Cortex of kidney (tissue), 1 donor: ENCODE data around the gene SLC37A3.
"Not testable (repeated sequence)": the region's sequence is repeated elsewhere in the genome, so short reads cannot be mapped to it uniquely, and the experiment has no call there.

Source experiments
- DNase-seq: peaks from one replicate; lab custom pipeline; 2025; lab: John Stamatoyannopoulos, UW

SLC37A3 gene

DNA sequence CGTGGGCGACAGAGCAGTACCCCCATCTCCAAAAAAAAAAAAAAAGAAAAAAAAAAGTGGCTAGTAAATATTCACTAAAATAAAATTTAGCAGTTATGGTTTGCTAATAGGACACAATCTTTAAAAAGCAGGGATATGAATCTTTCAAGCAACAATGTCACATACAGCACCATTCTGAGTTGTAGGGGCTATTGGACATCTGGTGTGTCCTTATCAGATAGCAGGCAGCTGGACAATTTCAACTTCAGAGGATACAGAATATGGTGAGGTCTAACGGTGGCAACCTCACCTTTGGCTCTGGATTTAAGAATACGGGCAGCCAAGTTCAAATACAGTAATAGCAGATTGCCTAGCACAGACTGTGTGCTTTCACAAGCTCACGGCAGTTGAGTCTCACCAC lies 51.1 kb downstream of the SLC37A3 start:
- no peak for DNase-seq

DNA sequence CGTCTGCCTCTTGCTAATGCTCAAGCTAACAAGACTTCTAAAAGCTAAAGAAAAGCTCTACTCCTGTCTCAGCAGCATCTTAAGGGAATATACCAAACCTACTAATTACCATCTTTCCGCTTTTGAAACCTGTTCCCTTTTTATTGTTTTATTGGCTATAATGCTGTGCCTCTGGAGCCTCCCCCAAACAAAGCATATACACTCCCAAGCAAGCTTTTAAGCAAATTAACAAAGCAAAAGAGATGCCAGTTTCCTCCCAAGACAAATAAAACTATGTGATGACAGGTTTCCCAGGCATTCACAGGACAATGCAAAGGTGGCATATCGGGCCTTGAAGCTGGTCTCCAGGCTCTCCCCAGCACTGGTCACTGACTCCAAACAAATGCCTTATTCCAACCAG lies 52.9 kb downstream of the SLC37A3 start:
- no peak for DNase-seq

DNA sequence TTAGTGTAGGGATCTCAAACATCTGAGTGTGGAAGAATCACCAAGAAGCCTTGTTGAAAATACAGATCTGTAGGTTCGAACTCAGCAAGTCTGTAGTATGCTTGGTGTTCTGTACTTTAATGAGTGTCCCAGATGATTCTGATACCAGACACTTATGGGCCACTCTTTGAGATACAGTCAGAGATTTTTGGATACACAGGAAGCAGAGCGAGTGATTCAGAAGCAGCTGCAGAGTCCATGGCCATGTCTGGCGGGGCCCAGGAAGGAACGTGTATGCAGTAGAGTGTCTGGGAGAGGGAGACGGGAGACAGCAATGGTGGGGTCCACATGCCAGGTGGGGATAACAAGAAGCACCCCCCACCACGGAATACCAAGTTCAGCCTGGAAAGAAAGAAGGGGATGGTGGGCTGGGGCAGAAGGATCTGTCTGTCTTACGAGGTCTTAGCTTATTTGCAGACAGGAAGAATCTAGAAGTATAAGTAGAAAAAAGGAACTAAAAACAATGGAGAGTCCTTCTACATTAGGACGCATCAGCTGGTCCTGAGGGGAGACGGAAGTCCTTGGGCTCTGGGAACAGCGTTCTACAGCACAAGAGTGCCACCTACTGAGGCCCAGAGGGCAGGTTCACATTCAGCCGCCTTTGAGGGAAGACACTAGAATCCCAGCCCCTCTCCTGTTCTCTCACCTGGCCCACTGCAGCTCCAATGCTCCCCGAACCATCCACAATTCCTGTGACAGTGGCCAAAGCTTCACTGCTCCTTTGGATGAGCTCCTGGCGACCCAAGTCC lies 55.4 kb downstream of the SLC37A3 start:
- no peak for DNase-seq

DNA sequence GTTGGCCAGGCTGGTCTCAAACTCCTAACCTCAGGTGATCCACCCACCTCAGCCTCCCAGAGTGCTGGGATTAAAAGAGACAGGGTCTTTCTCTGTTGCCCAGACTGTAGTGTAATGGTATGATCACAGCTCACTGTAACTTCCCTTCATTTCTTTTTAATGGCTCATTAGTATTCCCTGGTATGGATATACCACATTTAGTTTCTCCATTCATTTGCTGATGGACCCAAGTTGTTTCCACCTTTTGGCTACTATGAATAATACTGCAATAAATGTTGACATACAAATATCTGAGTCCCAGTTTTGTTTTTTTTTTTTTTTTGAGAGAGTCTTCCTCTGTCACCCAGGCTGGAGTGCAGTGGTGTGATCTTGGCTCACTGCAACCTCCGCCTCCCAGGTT lies 59.4 kb downstream of the SLC37A3 start:
- DNase-seq, result not testable (repeated sequence)

DNA sequence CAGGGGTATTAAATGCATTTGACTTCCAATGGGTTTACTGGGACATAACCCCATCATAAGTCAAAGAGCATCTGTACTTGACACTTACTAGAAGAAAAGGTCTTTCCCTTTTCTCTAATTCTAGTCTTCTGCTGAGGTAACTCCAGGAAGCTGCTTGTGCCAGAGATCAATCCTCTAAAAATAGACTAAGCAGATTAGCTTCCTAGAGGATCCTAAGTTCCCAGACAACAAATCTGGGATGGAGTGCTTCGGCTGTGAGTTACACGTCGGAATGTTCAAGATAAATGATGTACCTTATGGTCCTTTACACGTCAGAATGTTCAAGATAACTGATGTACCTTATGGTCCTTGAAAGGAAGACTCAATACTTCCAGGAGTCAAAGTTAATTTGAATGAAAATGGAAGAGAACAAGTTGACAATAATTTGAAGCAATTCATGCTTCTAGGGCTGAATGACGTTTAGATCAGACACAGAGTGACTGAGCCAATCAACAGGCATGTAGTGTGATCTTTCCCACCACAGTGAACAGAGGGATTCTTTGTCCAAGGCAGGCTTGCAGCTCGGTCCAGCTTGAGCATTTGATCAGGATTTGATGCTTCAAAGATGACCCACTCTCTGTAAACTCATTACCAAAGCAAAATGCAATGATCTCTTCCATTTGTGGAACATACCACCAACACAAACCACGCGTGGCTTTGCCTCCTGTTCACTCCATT lies 63.8 kb downstream of the SLC37A3 start:
- no peak for DNase-seq

DNA sequence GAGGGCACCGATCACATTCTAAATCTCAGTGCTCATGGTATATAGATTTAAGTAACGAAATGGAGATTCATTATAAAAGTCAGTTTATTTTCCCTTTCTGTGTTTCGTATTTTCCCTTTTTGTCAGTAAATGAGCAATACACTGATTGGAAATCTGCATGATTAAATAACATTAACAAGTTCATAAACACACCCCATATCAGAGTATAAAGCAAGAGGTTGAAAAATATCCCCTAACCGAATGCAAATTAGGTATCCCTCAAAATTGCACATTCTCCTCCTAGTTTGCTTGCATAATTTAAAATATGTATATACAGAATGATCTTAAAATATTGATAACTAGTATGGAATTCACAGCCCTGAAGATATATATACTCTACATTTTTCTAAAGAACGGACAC lies 64.6 kb downstream of the SLC37A3 start:
- DNase-seq, result no peak

DNA sequence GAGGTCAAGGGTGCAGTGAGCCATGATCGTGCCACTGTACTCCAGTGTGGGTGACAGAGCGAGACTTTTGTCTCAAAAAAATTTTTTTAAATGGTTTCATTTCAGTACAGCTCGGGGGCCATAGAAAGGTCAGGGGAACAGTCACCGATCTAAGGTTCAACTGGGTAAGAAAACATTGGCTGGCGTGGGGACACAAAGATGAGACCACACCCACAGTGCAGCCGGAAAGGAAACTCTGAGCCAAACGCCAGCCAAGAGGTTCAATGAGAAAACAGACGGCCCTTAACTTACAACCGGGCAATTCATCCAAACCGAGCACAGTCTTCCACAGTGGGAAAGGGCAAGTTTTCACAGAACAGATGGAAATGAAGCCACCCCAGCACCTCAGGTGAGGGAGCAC lies 65.1 kb downstream of the SLC37A3 start:
- DNase-seq, result no peak

DNA sequence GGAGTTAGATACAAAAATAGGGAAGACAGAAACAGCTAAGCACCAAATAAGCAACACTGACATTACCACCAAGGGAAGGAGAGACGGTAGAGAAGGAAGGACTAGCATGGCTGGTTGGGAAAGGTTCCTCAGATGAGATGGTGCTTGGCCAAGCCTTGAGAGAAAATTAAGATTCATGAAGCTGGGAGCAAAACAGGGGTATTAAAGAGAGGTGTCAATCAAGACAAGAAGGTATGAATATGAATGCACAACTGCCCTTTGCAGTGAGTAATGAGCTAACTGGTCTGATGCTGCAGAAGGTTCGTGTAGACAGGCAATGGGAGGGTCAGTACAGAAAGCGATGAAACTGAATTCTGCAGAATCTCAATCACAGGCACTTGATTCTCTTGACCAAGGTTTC lies 67.7 kb downstream of the SLC37A3 start:
- no peak for DNase-seq

DNA sequence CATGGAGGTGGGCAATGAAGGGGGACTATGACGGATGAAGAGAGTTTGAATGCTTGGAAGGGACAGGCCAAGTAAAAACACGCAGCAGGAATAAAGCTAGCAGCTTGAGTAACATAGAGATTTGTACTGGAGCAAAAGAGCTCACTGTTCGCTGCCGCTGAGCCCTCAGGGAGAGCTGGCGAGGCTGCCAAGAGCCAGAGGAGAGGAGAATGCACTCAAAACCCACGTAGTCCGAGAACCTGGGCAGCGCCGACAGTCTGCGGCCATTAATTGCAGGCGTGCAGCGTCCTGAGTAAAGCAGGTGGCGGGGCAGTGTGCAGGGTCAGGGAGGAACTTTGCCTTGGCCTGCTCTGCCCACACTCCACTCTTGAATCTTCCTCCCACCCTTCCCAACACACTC lies 68.2 kb downstream of the SLC37A3 start:
- no peak for DNase-seq

DNA sequence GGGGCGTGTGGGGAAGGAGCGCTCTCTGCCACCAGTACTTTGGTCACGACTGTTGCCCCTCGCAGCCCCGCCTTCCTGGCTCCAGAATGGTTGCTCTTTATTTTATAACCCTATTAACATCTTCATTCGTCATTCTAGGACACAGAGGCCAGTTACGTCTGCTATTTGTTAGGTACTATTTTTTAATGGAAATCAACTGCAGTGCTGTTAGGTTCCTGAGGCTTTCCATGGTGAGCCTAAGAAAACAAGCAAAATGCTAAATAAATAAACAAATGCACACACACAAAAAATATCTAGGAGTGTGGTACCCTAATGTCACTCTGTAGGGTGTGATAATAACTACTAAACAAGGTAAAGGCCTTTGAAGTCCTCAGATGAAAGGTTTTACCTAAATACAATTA lies 71.1 kb downstream of the SLC37A3 start:
- DNase-seq, result no peak

DNA sequence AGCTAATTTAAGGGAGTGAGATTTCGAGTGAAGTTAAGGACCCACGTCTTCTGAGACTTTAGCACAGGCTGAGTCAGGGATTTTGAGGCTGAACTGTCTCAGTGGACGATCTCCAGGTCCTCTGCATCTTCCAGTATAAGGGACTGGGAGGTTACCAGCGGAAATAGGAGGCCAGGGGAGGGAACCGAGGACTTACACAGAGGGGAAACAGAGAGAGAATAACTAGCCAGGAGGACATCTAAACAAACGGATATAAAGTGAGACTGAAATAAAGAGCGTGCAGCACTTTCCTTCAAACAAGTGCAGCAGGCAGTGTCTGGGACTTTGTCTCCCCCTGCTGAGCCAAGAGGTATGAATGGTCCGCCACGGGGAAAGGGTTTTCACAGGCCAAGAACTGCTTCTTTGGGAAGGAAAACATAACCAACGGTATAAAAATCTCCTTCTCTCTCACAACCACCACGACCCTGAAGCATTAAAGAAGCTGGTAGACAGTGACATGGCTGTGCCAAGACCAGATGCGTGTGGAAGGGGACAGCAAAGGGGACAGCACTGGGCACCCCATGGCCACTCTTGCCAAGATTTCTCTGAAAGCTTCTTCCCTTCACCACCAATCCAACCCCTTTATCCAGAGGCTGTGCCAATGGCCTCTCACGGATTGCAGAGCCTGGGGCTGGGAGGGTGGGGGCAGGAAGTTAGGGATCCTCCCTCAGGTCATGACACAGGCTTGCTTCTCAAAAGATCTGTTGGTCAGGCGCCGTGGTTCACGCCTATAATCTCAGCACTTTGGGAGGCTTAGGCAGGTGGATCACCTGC lies 72.0 kb downstream of the SLC37A3 start:
- DNase-seq, result no peak

DNA sequence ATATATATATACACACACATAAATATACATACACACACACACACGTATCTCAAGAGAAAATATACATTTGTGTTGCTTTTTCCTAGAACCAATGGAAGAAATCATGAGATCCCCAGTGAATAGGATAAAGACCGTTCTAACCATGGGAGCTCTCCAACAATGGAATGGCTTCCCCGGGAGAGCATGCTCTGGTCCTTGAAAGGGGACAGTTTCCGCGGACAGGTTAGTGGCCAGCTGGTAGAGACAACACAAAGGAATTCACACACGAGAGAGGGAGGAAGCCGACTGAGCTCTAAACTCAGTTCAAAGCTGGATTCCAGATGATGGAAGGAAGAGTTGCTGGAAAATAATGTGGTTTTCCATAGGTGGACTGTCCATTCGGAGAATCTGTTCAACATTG lies 72.7 kb downstream of the SLC37A3 start:
- no peak for DNase-seq

DNA sequence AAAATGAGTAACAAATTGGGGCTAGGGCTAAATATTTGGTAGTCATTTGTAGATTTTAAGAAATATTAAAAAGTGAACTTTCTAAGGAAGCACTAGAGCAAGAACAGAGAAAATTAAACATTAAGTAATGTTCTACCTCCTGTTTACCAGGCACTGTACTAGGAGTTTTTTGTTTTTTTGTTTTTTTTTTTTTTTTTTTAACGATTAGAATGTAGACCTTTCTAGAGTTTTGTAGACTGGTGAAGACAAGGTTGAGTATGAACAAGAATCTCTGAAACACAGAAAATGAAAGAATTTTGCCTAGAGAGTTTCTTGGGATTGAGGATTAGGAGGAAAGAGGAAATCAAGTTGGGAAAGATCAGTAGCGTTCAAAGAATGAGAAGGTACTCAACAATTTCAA lies 73.6 kb downstream of the SLC37A3 start:
- DNase-seq, result no peak

DNA sequence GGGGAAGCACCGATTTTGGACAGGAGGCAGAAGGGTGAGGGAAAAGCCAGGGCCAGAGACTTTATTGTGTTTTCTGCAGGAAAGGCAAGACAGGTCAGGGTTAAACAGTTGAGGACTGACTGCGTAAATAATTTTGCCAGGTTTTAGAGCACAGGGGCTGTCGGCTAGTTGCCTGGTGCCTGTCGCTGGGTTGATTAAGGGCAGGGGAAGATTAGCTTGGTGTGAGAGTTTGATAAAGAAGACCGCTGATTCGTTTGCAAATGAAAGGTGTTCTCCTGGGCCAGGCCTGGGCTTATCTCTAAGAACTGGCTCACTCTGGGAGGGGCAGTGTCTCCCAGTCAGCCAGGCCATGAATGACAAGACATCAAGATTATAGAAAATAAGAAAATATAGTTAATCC lies 75.6 kb downstream of the SLC37A3 start:
- no peak for DNase-seq

DNA sequence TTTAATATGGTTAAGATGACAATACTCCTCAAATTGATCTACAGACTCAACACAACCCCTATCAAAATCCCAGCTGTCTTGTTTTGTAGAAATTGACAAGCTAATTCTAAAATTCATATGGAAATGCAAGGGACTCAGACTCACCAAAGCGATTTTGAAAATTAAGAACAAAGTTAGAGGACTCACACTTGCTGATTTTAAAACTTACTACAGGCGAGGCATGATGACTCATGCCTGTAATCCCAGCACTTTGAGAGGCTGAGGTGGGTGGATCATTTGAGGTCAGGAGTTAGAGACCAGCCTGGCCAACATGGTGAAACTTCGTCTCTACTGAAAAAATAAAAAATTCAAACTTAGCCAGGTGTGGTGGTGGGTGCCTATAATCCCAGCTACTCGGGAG lies 78.3 kb downstream of the SLC37A3 start:
- not testable (repeated sequence) for DNase-seq

DNA sequence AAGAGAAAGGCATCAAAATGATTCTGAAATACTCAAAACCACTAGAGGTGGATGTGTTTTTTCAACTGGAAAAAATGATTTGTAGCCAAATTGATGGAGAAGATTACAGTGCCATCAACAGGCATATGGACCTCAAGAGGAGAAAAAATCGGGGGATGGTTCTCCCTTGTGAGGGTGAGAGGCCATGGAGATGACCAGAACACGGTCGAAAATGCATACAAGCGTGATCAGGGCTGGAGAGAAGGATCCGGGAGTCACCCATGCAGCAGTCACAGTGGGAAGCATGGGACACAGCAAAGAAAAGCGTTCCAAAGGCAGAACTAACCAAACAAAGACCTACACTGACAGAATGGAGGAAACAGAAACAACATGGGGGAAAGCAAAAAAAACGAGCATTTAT lies 80.3 kb downstream of the SLC37A3 start:
- no peak for DNase-seq

DNA sequence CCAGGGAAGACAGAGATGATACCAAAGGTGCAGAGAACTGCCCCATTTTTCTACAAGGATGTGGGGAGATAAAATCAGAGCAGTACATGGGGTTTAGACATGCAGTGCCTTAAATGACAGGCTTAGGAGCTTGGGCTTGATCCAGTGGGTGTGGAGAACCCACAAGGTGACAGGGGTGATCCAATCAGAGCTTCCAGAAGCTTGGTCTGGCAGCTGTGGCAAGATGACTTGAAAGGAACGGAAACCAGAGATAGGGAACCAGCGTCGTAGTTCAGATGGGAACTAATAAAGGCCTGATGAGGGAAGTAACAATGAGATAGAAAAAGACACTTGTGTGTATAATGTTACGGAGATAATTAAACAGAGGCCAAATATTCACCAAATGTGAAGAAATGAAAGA lies 80.7 kb downstream of the SLC37A3 start:
- DNase-seq, result no peak

DNA sequence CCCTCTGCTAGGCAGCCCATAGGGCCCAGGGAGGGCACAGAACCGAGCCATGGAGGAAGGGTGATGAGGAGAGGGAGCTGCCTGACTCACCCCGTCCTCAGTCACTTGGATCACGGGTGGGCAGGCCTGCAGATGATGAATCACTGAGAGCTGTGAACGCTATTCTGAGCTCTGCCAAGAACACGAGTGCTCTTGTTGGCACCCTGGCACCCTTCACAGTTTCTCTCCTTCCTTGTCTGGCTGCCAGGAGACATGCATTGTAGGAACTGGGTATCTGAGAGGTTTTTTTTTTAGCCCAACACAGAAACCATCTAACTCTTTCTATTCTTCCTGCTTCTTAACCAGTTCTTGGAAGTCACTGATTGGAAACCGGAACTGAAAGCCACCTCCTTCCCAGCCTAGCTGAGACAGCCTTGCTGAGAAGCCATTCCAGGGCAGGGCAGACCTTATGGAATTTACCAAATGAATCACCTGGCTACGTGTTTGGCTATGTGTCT lies 82.1 kb downstream of the SLC37A3 start:
- no peak for DNase-seq

DNA sequence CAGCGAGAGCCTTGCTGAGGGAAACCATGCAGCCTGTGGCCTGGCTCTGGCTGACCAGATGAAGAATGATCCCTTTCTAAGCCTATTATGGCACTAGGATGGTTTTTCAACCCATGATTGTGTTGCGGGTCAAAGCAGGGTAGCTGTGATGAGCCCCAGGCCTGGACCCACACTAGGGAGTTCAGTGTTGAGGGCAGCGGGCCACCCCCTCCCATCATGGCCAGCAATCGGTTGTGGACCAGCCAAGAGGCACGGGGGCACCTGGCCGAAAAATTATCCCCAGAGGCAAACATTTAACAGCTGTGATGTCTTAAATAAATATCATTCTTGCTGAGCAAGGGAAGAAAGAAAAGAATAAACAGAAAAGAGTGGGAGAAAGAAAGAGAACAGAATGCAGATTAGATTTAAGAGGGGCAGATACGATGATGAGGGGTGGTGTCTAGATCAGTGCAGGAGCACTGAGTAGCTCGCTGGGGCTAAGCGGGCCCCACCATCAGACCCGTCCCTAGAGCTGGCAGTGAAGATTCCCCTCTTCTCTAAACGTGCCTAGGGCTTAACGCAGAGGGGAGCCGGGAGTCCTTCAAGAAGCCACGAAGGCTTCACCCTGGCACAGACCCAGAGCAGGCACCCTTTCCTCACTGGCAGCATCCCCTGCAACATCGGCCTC lies 82.7 kb downstream of the SLC37A3 start:
- DNase-seq, result no peak

DNA sequence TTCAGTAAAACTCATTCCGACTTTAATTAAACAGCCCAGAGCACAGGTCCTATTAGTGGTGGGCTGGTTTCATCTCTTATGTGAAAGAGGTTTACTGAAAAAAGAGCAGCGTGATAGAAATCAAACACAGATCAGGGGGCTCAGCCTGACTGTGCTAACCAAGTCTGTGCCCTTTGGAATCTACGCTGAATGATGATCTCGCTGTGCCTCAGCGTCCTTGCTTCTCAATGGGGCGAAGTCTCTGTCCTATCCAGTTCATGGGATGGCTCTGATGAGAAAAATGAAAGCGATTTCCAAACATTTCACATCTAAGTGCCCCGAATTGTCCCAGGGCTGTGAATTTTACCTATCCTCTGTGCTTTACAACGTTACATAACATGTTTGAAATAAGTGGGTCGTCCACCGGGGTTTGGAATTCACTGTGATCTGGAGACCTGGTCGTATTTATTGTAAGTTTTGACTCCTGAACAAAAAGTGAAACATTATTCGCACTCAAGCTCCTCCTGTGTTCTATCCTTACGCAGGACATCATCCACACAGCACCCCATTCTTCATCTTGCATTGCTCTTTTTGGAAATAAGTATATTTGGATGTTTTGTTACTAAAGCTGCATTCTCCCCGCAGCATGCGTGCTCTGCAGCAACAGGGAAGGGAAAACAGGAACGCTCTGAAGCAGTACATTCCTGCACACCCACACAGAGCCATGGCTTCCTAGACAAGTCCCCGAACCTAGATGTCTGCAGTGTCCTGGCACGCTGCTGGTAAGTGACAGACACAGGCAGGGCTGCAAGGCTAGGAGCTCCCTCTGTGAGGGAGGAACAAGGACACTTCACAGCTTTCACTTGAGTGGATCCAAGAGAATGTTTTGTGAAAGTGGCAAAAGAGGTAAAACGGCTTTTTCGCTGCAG lies 83.5 kb downstream of the SLC37A3 start:
- no peak for DNase-seq
